Endometrial microvascular endothelial cells (primary cell): Measurements from ENCODE around the gene SLX4IP. TPM values are rescaled to one million over a fixed set of nuclear protein-coding genes. Genes with fewer than 3 reads are reported as not detected.

ENCODE experiments used
- in situ Hi-C: cut with HindIII; loops from 2 replicates; pipeline ENCODE4 v1.10.0; 2017; ENCODE audit warnings: low sequenced_read_pairs, low pct_unique_long_range_greater_than_20kb; ENCODE audit errors: inconsistent ontology term
- total RNA-seq: library from RNA; depleted of rRNA; stranded (reverse); fragments of >200 nt; gene quantifications from one replicate; pipeline ENCODE4 v1.2.3, GENCODE V29; 2015; ENCODE audit errors: inconsistent ontology term

The SLX4IP gene
- total RNA-seq, 1 donor from 2014 or later, result 2.6 TPM

DNA sequence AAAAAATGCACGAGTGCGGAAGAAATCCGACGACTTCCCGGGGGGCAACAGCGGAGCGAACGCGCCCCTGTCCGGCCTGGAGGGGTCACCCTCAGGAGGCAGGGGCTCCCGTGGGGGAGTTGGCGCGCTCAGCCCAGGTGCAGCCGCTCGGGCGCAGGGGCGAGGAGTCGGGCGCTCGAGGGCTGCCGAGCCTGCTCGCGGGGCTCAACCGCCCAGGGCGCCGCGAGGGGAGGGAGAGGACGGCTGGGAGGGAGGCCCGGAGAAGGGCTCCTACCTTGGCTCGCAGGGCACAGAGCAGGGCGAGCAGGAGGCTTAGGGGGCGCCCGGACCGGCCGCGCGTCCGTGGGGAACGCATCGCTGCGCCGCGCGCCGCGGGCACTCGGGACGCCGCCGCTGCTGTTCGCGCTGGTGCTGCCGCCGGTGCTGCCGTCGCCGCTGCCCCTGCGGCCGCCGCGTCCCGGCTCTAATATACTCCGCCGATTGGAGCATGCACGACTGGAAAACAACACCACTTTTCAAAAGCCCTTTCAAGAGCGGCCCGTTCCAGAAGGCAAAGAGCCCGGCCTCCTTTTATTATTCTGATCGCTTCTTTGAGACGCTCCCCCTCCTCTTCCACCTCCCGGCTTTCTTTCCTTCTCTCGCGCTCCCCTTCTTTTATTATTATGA, 238.2 kb downstream of the SLX4IP start:
- in situ Hi-C loops, result no loop called here

- in situ Hi-C loops, result no loop called here
Measured at GRCh38 chr20:10673842-10674683, 239.0 kb downstream of the SLX4IP start, which contains the start of gene JAG1. JAG1 (minus strand) TSS chr20:10673999; CDS start chr20:10673530, 469 bp downstream.

DNA sequence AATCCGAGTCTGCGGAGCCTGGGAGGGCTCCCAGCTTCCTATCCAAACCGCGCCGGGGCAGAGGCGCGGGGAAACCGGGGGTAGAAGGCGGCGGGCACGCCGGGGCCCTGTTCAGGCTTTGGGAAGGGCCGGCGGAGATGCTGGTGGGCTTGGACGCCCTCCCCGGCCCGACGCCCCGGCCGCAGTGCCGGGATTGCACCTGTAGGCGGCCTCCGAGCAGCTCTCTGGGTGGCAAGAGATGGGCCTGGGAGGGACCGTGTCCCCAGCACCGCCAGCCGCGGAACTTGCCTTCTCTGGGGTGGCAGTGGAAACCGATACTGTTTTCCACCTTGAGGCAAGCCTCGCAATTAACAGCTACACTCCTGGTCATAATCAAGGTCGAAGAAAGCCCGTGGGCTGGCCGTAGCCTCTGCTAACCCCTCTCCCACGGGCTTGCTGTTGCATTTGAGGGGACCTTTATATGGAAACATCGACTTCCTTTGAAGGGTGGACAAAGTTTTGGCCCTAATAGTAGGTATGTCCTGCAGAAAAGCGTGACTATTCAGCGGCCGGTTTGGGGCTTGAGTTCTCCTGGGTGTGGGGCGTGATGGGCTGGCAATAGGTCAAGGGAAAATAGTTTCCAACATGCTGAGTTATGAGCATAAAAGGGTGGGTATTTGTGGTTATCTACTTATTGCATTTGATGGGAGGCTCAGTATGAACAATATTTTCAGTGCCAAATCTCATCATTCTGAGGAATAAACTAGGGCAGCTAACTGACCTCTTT, 239.8 kb downstream of the SLX4IP start:
- in situ Hi-C loops, result no loop called here

GRCh38 chr20:10675450-10675848, 240.3 kb downstream of the SLX4IP start:
- in situ Hi-C loops, result no loop called here

GRCh38 chr20:10676518-10676917, 241.4 kb downstream of the SLX4IP start:
- in situ Hi-C loops, result no loop called here

Other genes with a start within 250 kb of the SLX4IP start
- gene SNAP25, start 216.5 kb upstream of the SLX4IP start, total RNA-seq, result 0.09 TPM
- 11.7 TPM for gene MKKS, start 1.1 kb upstream of the SLX4IP start, total RNA-seq
- 58.1 TPM for gene JAG1, start 238.7 kb downstream of the SLX4IP start, total RNA-seq